SK-N-SH treated with all-trans-retinoic acid at 6 μM for 48 hours (cell line): ENCODE measurements around the gene AJUBA.

Source experiments
- ATAC-seq: fragments of 200-7000 bp; cut with Tn5 transposase; 3 replicates; pipeline ENCODE4 v1.9.1; 2020; ENCODE audit warnings: mild to moderate bottlenecking, moderate library complexity
- ARNTL ChIP-seq: fragments of 450-650 bp; formaldehyde crosslinking; IDR thresholded peaks from 2 replicates; pipeline ENCODE4 v1.5.0; 2020; ENCODE audit warnings: low read depth, mild to moderate bottlenecking, moderate library complexity, borderline replicate concordance
- BACH2 ChIP-seq: fragments of 250-450 bp; sonication (Bioruptor Pico); IDR thresholded peaks from 2 replicates; pipeline ENCODE4 v1.9.0; 2021; ENCODE audit warnings: mild to moderate bottlenecking, borderline replicate concordance
- CSDC2 ChIP-seq: fragments of 250-450 bp; sonication (Bioruptor Pico); IDR thresholded peaks from 2 replicates; pipeline ENCODE4 v1.5.0; 2020; ENCODE audit warnings: mild to moderate bottlenecking, moderate library complexity
- ESRRG ChIP-seq: fragments of 250-450 bp; sonication (Bioruptor Pico); IDR thresholded peaks from 2 replicates; pipeline ENCODE4 v1.6.1; 2021; ENCODE audit warnings: mild to moderate bottlenecking
- GLIS3 ChIP-seq: fragments of 250-450 bp; sonication (Bioruptor Pico); IDR thresholded peaks from 2 replicates; pipeline ENCODE4 v1.5.0; 2020; ENCODE audit warnings: mild to moderate bottlenecking, moderate library complexity
- ISL1 ChIP-seq: fragments of 250-450 bp; sonication (Bioruptor Pico); IDR thresholded peaks from 2 replicates; pipeline ENCODE4 v2.1.2; 2022; ENCODE audit warnings: mild to moderate bottlenecking, moderate library complexity
- OSR1 ChIP-seq: fragments of 250-450 bp; sonication (Bioruptor Pico); IDR thresholded peaks from 2 replicates; pipeline ENCODE4 v1.8.0; 2022; ENCODE audit warnings: moderate library complexity, mild to moderate bottlenecking, inconsistent platforms
- PPARA ChIP-seq: fragments of 250-450 bp; sonication (Bioruptor Pico); IDR thresholded peaks from 2 replicates; pipeline ENCODE4 v1.5.0; 2020; ENCODE audit warnings: mild to moderate bottlenecking, borderline replicate concordance
- RARB ChIP-seq: fragments of 250-450 bp; sonication (Bioruptor Pico); IDR thresholded peaks from 2 replicates; pipeline ENCODE4 v1.8.0; 2021; ENCODE audit warnings: mild to moderate bottlenecking, moderate library complexity
- SNAI2 ChIP-seq: fragments of 250-450 bp; sonication (Bioruptor Pico); IDR thresholded peaks from 2 replicates; pipeline ENCODE4 v1.5.0; 2020; ENCODE audit warnings: mild to moderate bottlenecking, moderate library complexity
- TCF4 ChIP-seq: fragments of 250-450 bp; sonication (Bioruptor Pico); IDR thresholded peaks from 2 replicates; pipeline ENCODE4 v1.8.0; 2021; ENCODE audit warnings: mild to moderate bottlenecking, moderate library complexity, borderline replicate concordance
- TOX ChIP-seq: fragments of 250-450 bp; sonication (Bioruptor Pico); IDR thresholded peaks from 2 replicates; pipeline ENCODE4 v1.8.0; 2021; ENCODE audit warnings: mild to moderate bottlenecking, moderate library complexity, borderline replicate concordance
- ZC3H10 ChIP-seq: fragments of 250-450 bp; sonication (Bioruptor Pico); IDR thresholded peaks from 2 replicates; pipeline ENCODE4 v1.5.1; 2021; ENCODE audit warnings: mild to moderate bottlenecking, moderate library complexity
- ZFP3 ChIP-seq: fragments of 250-450 bp; sonication (Bioruptor Pico); IDR thresholded peaks from 2 replicates; pipeline ENCODE4 v1.5.0; 2020; ENCODE audit warnings: mild to moderate bottlenecking, moderate library complexity
- ZFP30 ChIP-seq: fragments of 450-650 bp; formaldehyde crosslinking; IDR thresholded peaks from 2 replicates; pipeline ENCODE4 v1.5.0; 2022; ENCODE audit warnings: mild to moderate bottlenecking, moderate library complexity
- ZNF565 ChIP-seq: fragments of 450-650 bp; formaldehyde crosslinking; conservative IDR thresholded peaks from 2 replicates; pipeline ENCODE4 v1.5.0; 2020; ENCODE audit warnings: low read depth, mild to moderate bottlenecking, moderate library complexity
- ZNF70 ChIP-seq: fragments of 450-650 bp; formaldehyde crosslinking; IDR thresholded peaks from 2 replicates; pipeline ENCODE4 v1.5.0; 2020; ENCODE audit warnings: mild to moderate bottlenecking, moderate library complexity
- ZNF8 ChIP-seq: fragments of 450-650 bp; formaldehyde crosslinking; IDR thresholded peaks from 2 replicates; pipeline ENCODE4 v1.5.0; 2020; ENCODE audit warnings: mild to moderate bottlenecking, moderate library complexity
- TF ChIP-seq, protein P1 (sequence below): fragments of 250-450 bp; sonication (Bioruptor Pico); IDR thresholded peaks from 2 replicates; pipeline ENCODE4 v1.5.0; 2020; ENCODE audit warnings: mild to moderate bottlenecking, moderate library complexity
- TF ChIP-seq, protein P2 (sequence below): fragments of 250-450 bp; sonication (Bioruptor Pico); IDR thresholded peaks from 2 replicates; pipeline ENCODE4 v1.5.1; 2020; ENCODE audit warnings: low read depth, mild to moderate bottlenecking, moderate library complexity
- TF ChIP-seq, protein P3 (sequence below): fragments of 250-450 bp; sonication (Bioruptor Pico); IDR thresholded peaks from 2 replicates; pipeline ENCODE4 v1.5.1; 2021; ENCODE audit warnings: mild to moderate bottlenecking, moderate library complexity
- TF ChIP-seq, protein P4 (sequence below): fragments of 250-450 bp; sonication (Bioruptor Pico); IDR thresholded peaks from 2 replicates; pipeline ENCODE4 v1.8.0; 2021; ENCODE audit warnings: low read depth, mild to moderate bottlenecking, moderate library complexity, borderline replicate concordance

The AJUBA gene

DNA sequence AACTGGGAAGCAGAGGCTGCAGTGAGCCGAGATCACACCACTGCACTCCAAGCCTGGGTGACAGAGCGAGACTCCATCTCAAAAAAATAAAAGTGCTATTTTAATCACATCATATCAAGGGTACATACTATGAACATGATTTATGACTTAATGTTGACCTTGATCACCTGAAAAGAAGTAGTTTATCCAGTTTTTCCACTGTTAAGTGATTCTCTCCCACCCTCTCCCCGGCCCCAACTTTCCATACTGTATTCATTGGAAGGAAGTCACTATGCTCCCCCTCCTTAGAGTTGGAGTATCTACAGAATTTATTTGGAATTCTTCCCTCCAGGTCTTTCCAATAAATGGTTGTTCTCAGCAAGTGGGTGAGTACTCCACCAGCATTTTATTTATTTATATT is 50.2 kb downstream of the AJUBA start:
- TF ChIP-seq ZFP30 (no peak), GLIS3 (CRISPR knock-in tag) (no peak), ESRRG (CRISPR knock-in tag) (no peak), OSR1 (CRISPR knock-in tag) (no peak), BACH2 (CRISPR knock-in tag) (no peak), ZFP3 (CRISPR knock-in tag) (no peak), SNAI2 (CRISPR knock-in tag) (no peak), TCF4 (no peak), RARB (CRISPR knock-in tag) (no peak), ZNF70 (CRISPR knock-in tag) (no peak)
- TF ChIP-seq, protein P1, sequence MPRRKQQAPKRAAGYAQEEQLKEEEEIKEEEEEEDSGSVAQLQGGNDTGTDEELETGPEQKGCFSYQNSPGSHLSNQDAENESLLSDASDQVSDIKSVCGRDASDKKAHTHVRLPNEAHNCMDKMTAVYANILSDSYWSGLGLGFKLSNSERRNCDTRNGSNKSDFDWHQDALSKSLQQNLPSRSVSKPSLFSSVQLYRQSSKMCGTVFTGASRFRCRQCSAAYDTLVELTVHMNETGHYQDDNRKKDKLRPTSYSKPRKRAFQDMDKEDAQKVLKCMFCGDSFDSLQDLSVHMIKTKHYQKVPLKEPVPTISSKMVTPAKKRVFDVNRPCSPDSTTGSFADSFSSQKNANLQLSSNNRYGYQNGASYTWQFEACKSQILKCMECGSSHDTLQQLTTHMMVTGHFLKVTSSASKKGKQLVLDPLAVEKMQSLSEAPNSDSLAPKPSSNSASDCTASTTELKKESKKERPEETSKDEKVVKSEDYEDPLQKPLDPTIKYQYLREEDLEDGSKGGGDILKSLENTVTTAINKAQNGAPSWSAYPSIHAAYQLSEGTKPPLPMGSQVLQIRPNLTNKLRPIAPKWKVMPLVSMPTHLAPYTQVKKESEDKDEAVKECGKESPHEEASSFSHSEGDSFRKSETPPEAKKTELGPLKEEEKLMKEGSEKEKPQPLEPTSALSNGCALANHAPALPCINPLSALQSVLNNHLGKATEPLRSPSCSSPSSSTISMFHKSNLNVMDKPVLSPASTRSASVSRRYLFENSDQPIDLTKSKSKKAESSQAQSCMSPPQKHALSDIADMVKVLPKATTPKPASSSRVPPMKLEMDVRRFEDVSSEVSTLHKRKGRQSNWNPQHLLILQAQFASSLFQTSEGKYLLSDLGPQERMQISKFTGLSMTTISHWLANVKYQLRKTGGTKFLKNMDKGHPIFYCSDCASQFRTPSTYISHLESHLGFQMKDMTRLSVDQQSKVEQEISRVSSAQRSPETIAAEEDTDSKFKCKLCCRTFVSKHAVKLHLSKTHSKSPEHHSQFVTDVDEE: no peak
- no peak for ATAC-seq

DNA sequence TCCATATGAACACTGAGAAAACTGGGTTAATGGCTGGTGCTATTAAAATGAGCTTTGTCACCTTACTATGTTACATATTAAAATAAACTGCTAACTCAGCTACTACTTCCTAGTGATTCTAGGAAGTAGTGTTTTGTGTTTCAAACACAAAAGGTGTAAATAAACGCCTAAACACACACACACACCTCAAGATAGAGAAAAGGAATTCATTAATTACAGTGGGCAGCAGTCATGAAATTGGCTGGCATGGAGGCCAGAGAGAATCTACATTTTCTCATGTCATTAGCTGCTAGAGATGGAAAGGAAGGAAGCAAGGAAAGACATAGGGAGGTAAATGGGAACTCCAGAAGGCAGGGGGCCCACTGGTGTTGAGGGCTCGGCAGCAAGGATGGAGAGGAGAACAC is 52.4 kb downstream of the AJUBA start:
- no peak for ATAC-seq
- no peak for TF ChIP-seq TOX (CRISPR knock-in tag)
- TF ChIP-seq, protein P2, sequence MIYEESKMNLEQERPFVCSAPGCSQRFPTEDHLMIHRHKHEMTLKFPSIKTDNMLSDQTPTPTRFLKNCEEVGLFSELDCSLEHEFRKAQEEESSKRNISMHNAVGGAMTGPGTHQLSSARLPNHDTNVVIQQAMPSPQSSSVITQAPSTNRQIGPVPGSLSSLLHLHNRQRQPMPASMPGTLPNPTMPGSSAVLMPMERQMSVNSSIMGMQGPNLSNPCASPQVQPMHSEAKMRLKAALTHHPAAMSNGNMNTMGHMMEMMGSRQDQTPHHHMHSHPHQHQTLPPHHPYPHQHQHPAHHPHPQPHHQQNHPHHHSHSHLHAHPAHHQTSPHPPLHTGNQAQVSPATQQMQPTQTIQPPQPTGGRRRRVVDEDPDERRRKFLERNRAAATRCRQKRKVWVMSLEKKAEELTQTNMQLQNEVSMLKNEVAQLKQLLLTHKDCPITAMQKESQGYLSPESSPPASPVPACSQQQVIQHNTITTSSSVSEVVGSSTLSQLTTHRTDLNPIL (CRISPR knock-in tag): no peak
- TF ChIP-seq ZNF565 (CRISPR knock-in tag): no peak

DNA sequence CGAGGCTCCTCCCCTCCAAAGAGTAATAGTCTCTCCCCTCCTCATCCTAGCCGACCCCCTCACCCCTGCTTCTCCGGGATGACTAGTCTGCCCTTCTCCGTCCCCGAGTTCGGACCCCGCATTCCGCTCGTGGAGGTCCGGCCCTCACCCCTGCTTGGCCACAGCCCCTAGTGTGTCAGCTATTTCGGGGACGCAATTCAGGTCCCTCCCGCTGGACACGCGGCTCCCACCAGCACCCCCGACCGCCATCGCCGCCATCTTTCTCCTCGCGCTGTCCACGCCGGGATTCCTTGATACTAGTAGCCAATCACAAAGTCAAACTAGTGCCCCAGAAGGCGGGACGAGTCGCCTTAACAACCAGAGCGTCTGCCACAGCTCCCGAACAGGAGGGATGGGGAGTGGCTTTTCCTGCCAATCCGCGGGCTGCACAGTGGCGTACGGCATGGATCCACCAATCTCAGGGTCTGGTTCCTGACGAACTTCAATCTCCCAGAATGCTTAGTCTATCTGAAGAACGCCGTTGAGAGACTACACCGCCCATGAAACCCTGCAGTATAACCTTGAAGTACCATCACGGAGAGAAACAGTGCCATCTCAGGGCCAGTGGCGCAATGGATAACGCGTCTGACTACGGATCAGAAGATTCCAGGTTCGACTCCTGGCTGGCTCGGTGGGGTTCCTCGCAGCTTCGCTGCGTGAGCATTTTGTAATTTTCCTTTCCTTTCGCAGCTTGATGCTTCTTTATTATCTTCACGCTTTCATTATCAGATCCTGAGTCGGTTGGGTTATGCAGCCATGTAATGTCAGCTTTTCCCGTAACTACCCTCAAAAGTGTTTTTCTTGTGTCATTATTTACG is 53.0 kb downstream of the AJUBA start, which contains the start of gene PRMT5:
Gene PRMT5, minus strand, starts transcription at position 273 of the 857 bp plus-strand sequence. Its CDS starts 15 bp downstream, at position 258.
- TF ChIP-seq ZFP3 (CRISPR knock-in tag): no peak
- TF ChIP-seq, all 23 proteins: peak for 0
- ATAC-seq: peak; percentile 97

DNA sequence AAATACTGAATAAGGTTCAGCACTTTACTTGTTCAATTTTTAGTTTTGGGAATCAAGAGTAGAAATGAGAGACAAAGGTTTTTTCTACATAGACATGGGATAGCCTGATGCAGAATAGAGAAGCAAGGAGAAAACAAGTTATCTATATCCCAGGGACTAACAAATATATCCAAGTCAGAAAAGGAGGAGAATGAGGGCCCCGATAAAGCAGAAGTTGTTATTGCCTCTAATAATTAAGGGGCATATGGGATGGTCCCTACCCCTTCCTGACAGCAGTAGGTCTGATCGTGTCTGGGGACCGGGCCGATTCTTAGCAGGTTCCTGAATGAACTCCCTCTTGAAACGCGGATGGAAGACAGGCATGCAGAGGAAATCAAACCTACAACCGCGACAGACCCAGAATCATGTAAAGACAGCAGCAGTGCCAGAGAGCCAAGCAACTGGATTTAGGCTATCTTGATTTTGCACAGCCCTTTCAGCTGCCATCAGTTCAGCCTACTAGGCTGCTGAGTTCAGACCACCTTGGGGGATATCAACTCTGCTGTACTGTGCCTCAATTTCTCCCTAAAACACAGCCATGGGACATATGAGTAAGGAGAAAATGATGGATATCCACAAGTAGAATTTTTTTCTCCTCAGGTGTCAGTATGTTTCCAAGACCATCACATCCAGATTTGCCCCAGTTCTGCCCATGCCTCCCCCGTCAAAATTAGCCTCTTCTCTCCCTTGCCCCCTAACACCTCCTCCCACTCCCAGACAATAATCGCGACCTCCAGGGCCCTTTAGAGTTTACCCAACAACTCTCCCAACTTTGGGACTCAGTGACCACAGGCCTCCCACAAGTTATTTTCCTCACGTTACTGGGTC is 53.9 kb downstream of the AJUBA start:
- no peak for ATAC-seq
- TF ChIP-seq PPARA (CRISPR knock-in tag) (no peak), ARNTL (CRISPR knock-in tag) (no peak), BACH2 (CRISPR knock-in tag) (no peak), GLIS3 (CRISPR knock-in tag) (no peak), ZC3H10 (no peak), TOX (CRISPR knock-in tag) (no peak), ZFP3 (CRISPR knock-in tag) (no peak), OSR1 (CRISPR knock-in tag) (no peak), ISL1 (CRISPR knock-in tag) (no peak), ESRRG (CRISPR knock-in tag) (no peak), CSDC2 (no peak), TCF4 (no peak), ZNF70 (CRISPR knock-in tag) (no peak), ZNF8 (CRISPR knock-in tag) (no peak), ZFP30 (no peak)
- TF ChIP-seq, protein P3, sequence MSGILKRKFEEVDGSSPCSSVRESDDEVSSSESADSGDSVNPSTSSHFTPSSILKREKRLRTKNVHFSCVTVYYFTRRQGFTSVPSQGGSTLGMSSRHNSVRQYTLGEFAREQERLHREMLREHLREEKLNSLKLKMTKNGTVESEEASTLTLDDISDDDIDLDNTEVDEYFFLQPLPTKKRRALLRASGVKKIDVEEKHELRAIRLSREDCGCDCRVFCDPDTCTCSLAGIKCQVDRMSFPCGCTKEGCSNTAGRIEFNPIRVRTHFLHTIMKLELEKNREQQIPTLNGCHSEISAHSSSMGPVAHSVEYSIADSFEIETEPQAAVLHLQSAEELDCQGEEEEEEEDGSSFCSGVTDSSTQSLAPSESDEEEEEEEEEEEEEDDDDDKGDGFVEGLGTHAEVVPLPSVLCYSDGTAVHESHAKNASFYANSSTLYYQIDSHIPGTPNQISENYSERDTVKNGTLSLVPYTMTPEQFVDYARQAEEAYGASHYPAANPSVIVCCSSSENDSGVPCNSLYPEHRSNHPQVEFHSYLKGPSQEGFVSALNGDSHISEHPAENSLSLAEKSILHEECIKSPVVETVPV (CRISPR knock-in tag): no peak
- TF ChIP-seq, protein P1: no peak
- TF ChIP-seq, protein P4, sequence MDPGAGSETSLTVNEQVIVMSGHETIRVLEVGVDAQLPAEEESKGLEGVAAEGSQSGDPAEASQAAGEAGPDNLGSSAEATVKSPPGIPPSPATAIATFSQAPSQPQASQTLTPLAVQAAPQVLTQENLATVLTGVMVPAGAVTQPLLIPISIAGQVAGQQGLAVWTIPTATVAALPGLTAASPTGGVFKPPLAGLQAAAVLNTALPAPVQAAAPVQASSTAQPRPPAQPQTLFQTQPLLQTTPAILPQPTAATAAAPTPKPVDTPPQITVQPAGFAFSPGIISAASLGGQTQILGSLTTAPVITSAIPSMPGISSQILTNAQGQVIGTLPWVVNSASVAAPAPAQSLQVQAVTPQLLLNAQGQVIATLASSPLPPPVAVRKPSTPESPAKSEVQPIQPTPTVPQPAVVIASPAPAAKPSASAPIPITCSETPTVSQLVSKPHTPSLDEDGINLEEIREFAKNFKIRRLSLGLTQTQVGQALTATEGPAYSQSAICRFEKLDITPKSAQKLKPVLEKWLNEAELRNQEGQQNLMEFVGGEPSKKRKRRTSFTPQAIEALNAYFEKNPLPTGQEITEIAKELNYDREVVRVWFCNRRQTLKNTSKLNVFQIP (CRISPR knock-in tag): no peak
